A549 (cell line): ENCODE results near the gene ESR1.

Experiments
- CTCF ChIP-seq: fragments of >200 bp; sonication (Bioruptor Twin); formaldehyde crosslinking; IDR thresholded peaks from 3 replicates; pipeline ENCODE4 v1.5.1; 2016
- EP300 ChIP-seq, 2 experiments: fragments of >200 bp; sonication (Bioruptor Twin); formaldehyde crosslinking; IDR thresholded peaks; 2 replicates in 1 of 2; 3 replicates in 1 of 2; pipeline ENCODE4 v1.6.1; 2016 to 2017
- HOXB5 ChIP-seq: fragments of 250-450 bp; sonication (Bioruptor Pico); IDR thresholded peaks from 2 replicates; pipeline ENCODE4 v1.5.0; 2020; ENCODE audit warnings: mild to moderate bottlenecking, moderate library complexity
- MAFK ChIP-seq: fragments of 450-650 bp; IDR thresholded peaks from 2 replicates; pipeline ENCODE4 v1.6.1; 2014; ENCODE audit not compliant: partially characterized antibody
- MAX ChIP-seq: IDR thresholded peaks from 2 replicates; pipeline ENCODE4 v1.6.1; 2012
- MAZ ChIP-seq: fragments of 150-350 bp; IDR thresholded peaks from 2 replicates; pipeline ENCODE4 v1.6.1; 2014; ENCODE audit warnings: antibody characterized with exemption, low read depth, low read length, borderline replicate concordance
- PBX3 ChIP-seq: IDR thresholded peaks from 2 replicates; pipeline ENCODE4 v1.6.1; 2012
- POLR2A ChIP-seq: IDR thresholded peaks from 2 replicates; pipeline ENCODE4 v1.6.1; 2012; ENCODE audit warnings: mild to moderate bottlenecking, low read length
- REST ChIP-seq: fragments of 200-600 bp; sonication (generic); IDR thresholded peaks from 2 replicates; pipeline ENCODE4 v1.6.1; 2016; ENCODE audit warnings: antibody characterized with exemption, mild to moderate bottlenecking, moderate library complexity
- RFX5 ChIP-seq: fragments of 450-650 bp; IDR thresholded peaks from 2 replicates; pipeline ENCODE4 v1.7.1; 2014; ENCODE audit warnings: antibody characterized with exemption, mild to moderate bottlenecking, moderate library complexity
- ZC3H11A ChIP-seq: fragments of 450-650 bp; IDR thresholded peaks from 2 replicates; pipeline ENCODE4 v1.6.1; 2014; ENCODE audit warnings: antibody characterized with exemption, mild to moderate bottlenecking

GRCh38 chr6:152046118-152046517 is 238.6 kb downstream of the ESR1 start:
- TF ChIP-seq CTCF = no peak
- TF ChIP-seq REST = no peak
- no peak for TF ChIP-seq ZC3H11A
- no peak for TF ChIP-seq MAFK
- TF ChIP-seq RFX5 = no peak
- no peak for TF ChIP-seq EP300 (IDR thresholded peaks at IDR 0.05)
- TF ChIP-seq PBX3 = no peak
- no peak for TF ChIP-seq MAZ
- TF ChIP-seq POLR2A = no peak
- TF ChIP-seq HOXB5 (CRISPR knock-in tag) = no peak
- TF ChIP-seq MAX = no peak
